ENCODE measurements around the gene TTC13.

DNA sequence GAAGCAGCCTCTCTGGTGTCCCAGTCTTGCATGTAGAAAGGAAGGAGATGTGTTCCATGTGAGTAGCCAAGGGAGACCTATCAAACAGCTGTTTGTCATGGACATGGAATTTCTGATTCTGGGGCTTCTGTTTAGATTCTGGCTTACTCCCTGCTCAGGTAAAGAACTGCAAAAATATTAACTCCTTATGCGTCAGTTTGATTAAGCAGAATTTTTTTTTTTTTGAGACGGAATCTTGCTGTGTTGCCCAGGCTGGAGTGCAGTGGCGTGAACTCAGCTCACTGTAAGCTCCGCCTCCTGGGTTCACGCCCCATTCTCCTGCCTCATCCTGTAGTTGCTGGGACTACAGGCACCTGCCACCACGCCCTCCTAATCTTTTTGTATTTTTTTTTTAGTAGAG, 7.0 kb upstream of the TTC13 start:
- TF ChIP-seq POLR2A (IDR thresholded peaks at IDR 0.05): no peak
- TF ChIP-seq, protein P1, sequence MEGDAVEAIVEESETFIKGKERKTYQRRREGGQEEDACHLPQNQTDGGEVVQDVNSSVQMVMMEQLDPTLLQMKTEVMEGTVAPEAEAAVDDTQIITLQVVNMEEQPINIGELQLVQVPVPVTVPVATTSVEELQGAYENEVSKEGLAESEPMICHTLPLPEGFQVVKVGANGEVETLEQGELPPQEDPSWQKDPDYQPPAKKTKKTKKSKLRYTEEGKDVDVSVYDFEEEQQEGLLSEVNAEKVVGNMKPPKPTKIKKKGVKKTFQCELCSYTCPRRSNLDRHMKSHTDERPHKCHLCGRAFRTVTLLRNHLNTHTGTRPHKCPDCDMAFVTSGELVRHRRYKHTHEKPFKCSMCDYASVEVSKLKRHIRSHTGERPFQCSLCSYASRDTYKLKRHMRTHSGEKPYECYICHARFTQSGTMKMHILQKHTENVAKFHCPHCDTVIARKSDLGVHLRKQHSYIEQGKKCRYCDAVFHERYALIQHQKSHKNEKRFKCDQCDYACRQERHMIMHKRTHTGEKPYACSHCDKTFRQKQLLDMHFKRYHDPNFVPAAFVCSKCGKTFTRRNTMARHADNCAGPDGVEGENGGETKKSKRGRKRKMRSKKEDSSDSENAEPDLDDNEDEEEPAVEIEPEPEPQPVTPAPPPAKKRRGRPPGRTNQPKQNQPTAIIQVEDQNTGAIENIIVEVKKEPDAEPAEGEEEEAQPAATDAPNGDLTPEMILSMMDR (IDR thresholded peaks at IDR 0.05): no peak

All from Peyer's patch (tissue), 4 donors.